ENCODE results near the gene TMEM94. TPM values are rescaled to one million over a fixed set of nuclear protein-coding genes. Genes with fewer than 3 reads are reported as not detected.

The TMEM94 gene
- total RNA-seq, 3 donors from 2014 or later: 45.1 to 62.5 (median 51.1) TPM

DNA sequence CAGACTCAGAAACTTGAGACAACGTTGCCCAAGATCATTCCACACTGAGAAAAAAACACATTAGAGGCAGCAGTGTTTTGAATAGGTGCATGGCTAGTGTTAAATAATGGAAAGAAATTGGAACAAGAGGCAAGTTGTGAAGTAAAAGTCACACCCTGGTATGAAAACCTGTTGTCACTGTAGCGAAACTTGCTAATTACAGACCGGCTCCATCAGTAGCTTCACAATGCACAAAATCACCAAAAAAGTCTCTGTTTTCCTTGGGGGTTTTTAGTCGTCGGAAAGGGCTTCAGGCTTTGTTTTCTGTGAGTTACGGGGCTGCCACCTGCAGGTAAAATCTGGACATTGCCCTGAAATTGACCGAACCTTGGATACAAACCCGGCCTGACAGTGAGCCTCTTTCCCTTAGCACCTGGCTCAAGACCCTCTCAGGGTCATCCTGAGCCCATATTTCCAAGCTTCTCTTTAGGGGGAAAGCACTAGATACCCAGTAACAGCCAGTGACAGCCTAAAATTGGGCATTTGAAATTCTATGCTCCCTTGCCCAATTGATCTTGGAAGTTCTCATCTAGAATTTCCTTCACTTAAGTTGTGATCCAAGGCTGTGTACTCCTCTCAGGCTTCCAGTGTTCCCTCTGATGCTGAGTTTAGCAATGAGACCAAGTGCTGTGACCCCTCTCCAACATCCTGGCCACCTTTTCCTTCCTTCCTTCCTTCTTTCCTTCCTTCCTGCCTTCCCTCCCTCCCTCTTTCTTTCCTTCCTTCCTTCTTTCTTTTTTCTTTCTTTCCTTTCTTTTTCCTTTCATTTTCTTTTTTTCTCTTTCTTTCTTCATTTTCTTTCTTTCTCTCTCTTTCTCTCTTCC, 43.7 kb upstream of the TMEM94 start:
- no peaks in the 10 kb centered on the region for H3K9me3 ChIP-seq
- no peaks in the 10 kb centered on the region for H3K27me3 ChIP-seq
- H3K36me3 ChIP-seq: no peaks in the 10 kb centered on the region
- H3K27ac ChIP-seq: no peak overlapping the region
- intact Hi-C loops (cut with DNase I; ENCODE audit: low total_unique reads): no loop called here
- no peak for TF ChIP-seq POLR2AphosphoS5 (IDR thresholded peaks at IDR 0.05)
- TF ChIP-seq, protein P1, sequence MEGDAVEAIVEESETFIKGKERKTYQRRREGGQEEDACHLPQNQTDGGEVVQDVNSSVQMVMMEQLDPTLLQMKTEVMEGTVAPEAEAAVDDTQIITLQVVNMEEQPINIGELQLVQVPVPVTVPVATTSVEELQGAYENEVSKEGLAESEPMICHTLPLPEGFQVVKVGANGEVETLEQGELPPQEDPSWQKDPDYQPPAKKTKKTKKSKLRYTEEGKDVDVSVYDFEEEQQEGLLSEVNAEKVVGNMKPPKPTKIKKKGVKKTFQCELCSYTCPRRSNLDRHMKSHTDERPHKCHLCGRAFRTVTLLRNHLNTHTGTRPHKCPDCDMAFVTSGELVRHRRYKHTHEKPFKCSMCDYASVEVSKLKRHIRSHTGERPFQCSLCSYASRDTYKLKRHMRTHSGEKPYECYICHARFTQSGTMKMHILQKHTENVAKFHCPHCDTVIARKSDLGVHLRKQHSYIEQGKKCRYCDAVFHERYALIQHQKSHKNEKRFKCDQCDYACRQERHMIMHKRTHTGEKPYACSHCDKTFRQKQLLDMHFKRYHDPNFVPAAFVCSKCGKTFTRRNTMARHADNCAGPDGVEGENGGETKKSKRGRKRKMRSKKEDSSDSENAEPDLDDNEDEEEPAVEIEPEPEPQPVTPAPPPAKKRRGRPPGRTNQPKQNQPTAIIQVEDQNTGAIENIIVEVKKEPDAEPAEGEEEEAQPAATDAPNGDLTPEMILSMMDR (IDR thresholded peaks at IDR 0.05): peak; percentile 60 to 85 (median 84)
- peak; percentile 57 to 65 for DNase-seq (ENCODE audit: low spot score in 2 of 2)
- no peaks in the 10 kb centered on the region for H3K4me1 ChIP-seq
- peak overlapping the region in 1 of 3 donors; percentile 49 for H3K4me3 ChIP-seq

- Histone ChIP-seq H3K27ac (no peak overlapping the region), H3K9me3 (no peaks in the 10 kb centered on the region), H3K27me3 (no peaks in the 10 kb centered on the region), H3K4me3 (no peak overlapping the region), H3K4me1 (no peaks in the 10 kb centered on the region), H3K36me3 (no peaks in the 10 kb centered on the region)
- intact Hi-C loops (cut with DNase I; ENCODE audit: low total_unique reads): no loop called here
- DNase-seq (ENCODE audit: low spot score in 2 of 2): no peak
- TF ChIP-seq POLR2AphosphoS5 (IDR thresholded peaks at IDR 0.05): no peak
These were observed 41.9 kb upstream of the TMEM94 start for GRCh38 chr17:75414488-75414887.

- H3K4me3 ChIP-seq: no peak overlapping the region
- H3K27me3 ChIP-seq: no peaks in the 10 kb centered on the region
- H3K36me3 ChIP-seq: no peaks in the 10 kb centered on the region
- no peaks in the 10 kb centered on the region for H3K9me3 ChIP-seq
- no peak overlapping the region for H3K27ac ChIP-seq
- DNase-seq (ENCODE audit: low spot score in 2 of 2): no peak
- intact Hi-C loops (cut with DNase I; ENCODE audit: low total_unique reads): no loop called here
- TF ChIP-seq POLR2A (IDR thresholded peaks at IDR 0.05) (no peak), POLR2AphosphoS5 (IDR thresholded peaks at IDR 0.05) (no peak)
- TF ChIP-seq, protein P1 (IDR thresholded peaks at IDR 0.05): no peak
- no peaks in the 10 kb centered on the region for H3K4me1 ChIP-seq
These were observed 40.4 kb upstream of the TMEM94 start for GRCh38 chr17:75416006-75416405.

DNA sequence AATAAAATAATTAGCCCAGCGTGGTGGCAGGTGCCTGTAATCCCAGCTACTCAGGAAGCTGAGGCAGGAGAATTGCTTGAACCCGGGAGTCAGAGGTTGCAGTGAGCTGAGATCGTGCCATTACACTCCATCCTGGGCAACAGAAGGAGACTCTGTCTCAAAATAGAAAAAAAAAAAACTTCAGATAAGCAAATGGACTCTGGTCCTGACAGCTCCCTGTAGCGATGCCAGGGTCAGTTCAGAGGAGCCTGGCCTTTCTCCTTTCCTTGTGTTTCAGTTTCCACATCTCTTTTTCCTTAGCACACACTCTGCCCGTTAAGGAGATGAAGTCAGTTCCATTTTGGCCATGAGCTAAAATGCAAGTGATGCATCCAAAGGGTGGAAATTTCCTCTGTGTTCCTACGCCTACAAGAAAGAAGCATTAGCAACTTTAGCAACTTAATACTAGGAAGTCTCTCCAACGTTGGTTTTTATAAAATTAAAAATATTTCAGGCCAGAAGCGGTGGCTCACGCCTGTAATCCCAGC, 39.3 kb upstream of the TMEM94 start:
- Histone ChIP-seq H3K27ac (no peak overlapping the region), H3K9me3 (no peaks in the 10 kb centered on the region), H3K36me3 (no peaks in the 10 kb centered on the region), H3K4me3 (no peak overlapping the region), H3K27me3 (no peaks in the 10 kb centered on the region), H3K4me1 (no peaks in the 10 kb centered on the region)
- TF ChIP-seq, protein P1 (IDR thresholded peaks at IDR 0.05): no peak
- TF ChIP-seq POLR2A (IDR thresholded peaks at IDR 0.05) (no peak), POLR2AphosphoS5 (IDR thresholded peaks at IDR 0.05) (no peak)
- intact Hi-C loops (cut with DNase I; ENCODE audit: low total_unique reads): no loop called here
- DNase-seq (ENCODE audit: low spot score in 2 of 2): no peak

DNA sequence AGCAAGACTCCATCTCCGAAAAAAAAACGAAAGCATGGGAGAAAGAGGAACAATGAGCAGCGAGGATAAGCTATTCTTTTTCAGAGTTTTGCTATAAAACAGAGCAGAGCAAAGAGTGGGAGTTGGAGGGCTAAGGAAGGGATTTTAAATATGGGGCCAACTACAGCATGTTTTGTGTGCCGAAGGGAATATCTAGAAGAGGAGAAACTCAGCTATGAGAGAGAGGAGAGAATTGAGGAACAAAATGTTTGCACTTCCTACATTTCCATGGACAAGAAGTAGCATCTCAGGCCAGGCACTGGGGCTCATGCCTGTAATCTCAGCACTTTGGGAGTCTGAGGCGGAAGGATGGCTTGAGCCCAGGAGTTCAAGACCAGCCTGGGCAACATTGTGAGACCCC, 37.9 kb upstream of the TMEM94 start:
- no peak for DNase-seq (ENCODE audit: low spot score in 2 of 2)
- no peak overlapping the region for H3K27ac ChIP-seq
- no peaks in the 10 kb centered on the region for H3K9me3 ChIP-seq
- no peaks in the 10 kb centered on the region for H3K27me3 ChIP-seq
- intact Hi-C loops (cut with DNase I; ENCODE audit: low total_unique reads): no loop called here
- H3K36me3 ChIP-seq: no peaks in the 10 kb centered on the region
- no peak overlapping the region for H3K4me3 ChIP-seq
- H3K4me1 ChIP-seq: no peaks in the 10 kb centered on the region
- TF ChIP-seq, protein P1 (IDR thresholded peaks at IDR 0.05): no peak
- TF ChIP-seq POLR2A (IDR thresholded peaks at IDR 0.05) (no peak), POLR2AphosphoS5 (IDR thresholded peaks at IDR 0.05) (no peak)
